ENCODE data around the gene MKRN2OS.
"Not testable (repeated sequence)": the region's sequence is repeated elsewhere in the genome, so short reads cannot be mapped to it uniquely, and the experiment has no call there.

Gene MKRN2OS

GRCh38 chr3:12543497-12543896, 1.8 kb downstream of the MKRN2OS start:
- not testable (repeated sequence) for H3K9me3 ChIP-seq (ENCODE audit: control insufficient read depth, low read depth, low read length); H3K4me3 ChIP-seq (ENCODE audit: low read length); H3K9ac ChIP-seq (ENCODE audit: low read length); H3K4me1 ChIP-seq (ENCODE audit: control insufficient read depth, low read depth, low read length); H3K27me3 ChIP-seq (ENCODE audit: control insufficient read depth, insufficient read depth, low read length); H3K27ac ChIP-seq (ENCODE audit: low read length); H3K36me3 ChIP-seq (ENCODE audit: control insufficient read depth, low read depth, low read length)

- no peak overlapping the region for H3K9ac ChIP-seq (ENCODE audit: low read length)
- no peak overlapping the region for H3K27ac ChIP-seq (ENCODE audit: low read length)
- no peaks in the 10 kb centered on the region for H3K27me3 ChIP-seq (ENCODE audit: control insufficient read depth, insufficient read depth, low read length)
- no peaks in the 10 kb centered on the region for H3K4me1 ChIP-seq (ENCODE audit: control insufficient read depth, low read depth, low read length)
- H3K36me3 ChIP-seq (ENCODE audit: control insufficient read depth, low read depth, low read length): peaks cover 4% of the 10 kb centered on the region
- no peaks in the 10 kb centered on the region for H3K9me3 ChIP-seq (ENCODE audit: control insufficient read depth, low read depth, low read length)
- no peak overlapping the region for H3K4me3 ChIP-seq (ENCODE audit: low read length)
These were observed 3.7 kb downstream of the MKRN2OS start for GRCh38 chr3:12541625-12542024.

- no peaks in the 10 kb centered on the region for H3K4me1 ChIP-seq (ENCODE audit: control insufficient read depth, low read depth, low read length)
- H3K4me3 ChIP-seq (ENCODE audit: low read length): no peak overlapping the region
- H3K36me3 ChIP-seq (ENCODE audit: control insufficient read depth, low read depth, low read length): peaks cover 27% of the 10 kb centered on the region
- no peaks in the 10 kb centered on the region for H3K9me3 ChIP-seq (ENCODE audit: control insufficient read depth, low read depth, low read length)
- no peaks in the 10 kb centered on the region for H3K27me3 ChIP-seq (ENCODE audit: control insufficient read depth, insufficient read depth, low read length)
- no peak overlapping the region for H3K27ac ChIP-seq (ENCODE audit: low read length)
- no peak overlapping the region for H3K9ac ChIP-seq (ENCODE audit: low read length)
These were observed 8.9 kb downstream of the MKRN2OS start for GRCh38 chr3:12536423-12536822.

GRCh38 chr3:12532182-12532581, 13.1 kb downstream of the MKRN2OS start:
- peaks cover 42% of the 10 kb centered on the region for H3K36me3 ChIP-seq (ENCODE audit: control insufficient read depth, low read depth, low read length)

GRCh38 chr3:12527757-12528143, 17.5 kb downstream of the MKRN2OS start:
- Histone ChIP-seq H3K4me3 (ENCODE audit: low read length) (no peak overlapping the region), H3K9me3 (ENCODE audit: control insufficient read depth, low read depth, low read length) (no peaks in the 10 kb centered on the region), H3K27me3 (ENCODE audit: control insufficient read depth, insufficient read depth, low read length) (no peaks in the 10 kb centered on the region), H3K4me1 (ENCODE audit: control insufficient read depth, low read depth, low read length) (no peaks in the 10 kb centered on the region), H3K36me3 (ENCODE audit: control insufficient read depth, low read depth, low read length) (peaks cover 38% of the 10 kb centered on the region), H3K9ac (ENCODE audit: low read length) (no peak overlapping the region), H3K27ac (ENCODE audit: low read length) (no peak overlapping the region)

More at GRCh38 chr3:12532182-12532581, 13.1 kb downstream of the MKRN2OS start:
- Histone ChIP-seq H3K4me3 (ENCODE audit: low read length) (no peak overlapping the region), H3K9me3 (ENCODE audit: control insufficient read depth, low read depth, low read length) (no peaks in the 10 kb centered on the region), H3K9ac (ENCODE audit: low read length) (no peak overlapping the region), H3K4me1 (ENCODE audit: control insufficient read depth, low read depth, low read length) (no peaks in the 10 kb centered on the region), H3K27ac (ENCODE audit: low read length) (no peak overlapping the region), H3K27me3 (ENCODE audit: control insufficient read depth, insufficient read depth, low read length) (no peaks in the 10 kb centered on the region)

- H3K9me3 ChIP-seq (ENCODE audit: control insufficient read depth, low read depth, low read length): no peaks in the 10 kb centered on the region
- H3K4me1 ChIP-seq (ENCODE audit: control insufficient read depth, low read depth, low read length): no peaks in the 10 kb centered on the region
- no peaks in the 10 kb centered on the region for H3K27me3 ChIP-seq (ENCODE audit: control insufficient read depth, insufficient read depth, low read length)
- H3K27ac ChIP-seq (ENCODE audit: low read length): no peak overlapping the region
- no peak overlapping the region for H3K9ac ChIP-seq (ENCODE audit: low read length)
- no peak overlapping the region for H3K4me3 ChIP-seq (ENCODE audit: low read length)
- H3K36me3 ChIP-seq (ENCODE audit: control insufficient read depth, low read depth, low read length): peaks cover 20% of the 10 kb centered on the region
These were observed 22.6 kb downstream of the MKRN2OS start for GRCh38 chr3:12522721-12523120.

GRCh38 chr3:12521010-12521409, 24.3 kb downstream of the MKRN2OS start:
- H3K27ac ChIP-seq (ENCODE audit: low read length): no peak overlapping the region
- no peaks in the 10 kb centered on the region for H3K27me3 ChIP-seq (ENCODE audit: control insufficient read depth, insufficient read depth, low read length)
- no peak overlapping the region for H3K9ac ChIP-seq (ENCODE audit: low read length)
- H3K4me3 ChIP-seq (ENCODE audit: low read length): no peak overlapping the region
- no peaks in the 10 kb centered on the region for H3K4me1 ChIP-seq (ENCODE audit: control insufficient read depth, low read depth, low read length)
- peaks cover 20% of the 10 kb centered on the region for H3K36me3 ChIP-seq (ENCODE audit: control insufficient read depth, low read depth, low read length)
- no peaks in the 10 kb centered on the region for H3K9me3 ChIP-seq (ENCODE audit: control insufficient read depth, low read depth, low read length)

GRCh38 chr3:12518261-12519028, 26.9 kb downstream of the MKRN2OS start:
- H3K9ac ChIP-seq (ENCODE audit: low read length): no peak overlapping the region
- H3K36me3 ChIP-seq (ENCODE audit: control insufficient read depth, low read depth, low read length): peaks cover 18% of the 10 kb centered on the region
- no peaks in the 10 kb centered on the region for H3K9me3 ChIP-seq (ENCODE audit: control insufficient read depth, low read depth, low read length)
- H3K4me1 ChIP-seq (ENCODE audit: control insufficient read depth, low read depth, low read length): no peaks in the 10 kb centered on the region
- no peak overlapping the region for H3K27ac ChIP-seq (ENCODE audit: low read length)
- H3K27me3 ChIP-seq (ENCODE audit: control insufficient read depth, insufficient read depth, low read length): no peaks in the 10 kb centered on the region
- H3K4me3 ChIP-seq (ENCODE audit: low read length): no peak overlapping the region

- H3K9me3 ChIP-seq (ENCODE audit: control insufficient read depth, low read depth, low read length): no peaks in the 10 kb centered on the region
- peaks cover 15% of the 10 kb centered on the region for H3K36me3 ChIP-seq (ENCODE audit: control insufficient read depth, low read depth, low read length)
- no peak overlapping the region for H3K9ac ChIP-seq (ENCODE audit: low read length)
- no peaks in the 10 kb centered on the region for H3K27me3 ChIP-seq (ENCODE audit: control insufficient read depth, insufficient read depth, low read length)
- H3K4me3 ChIP-seq (ENCODE audit: low read length): no peak overlapping the region
- H3K27ac ChIP-seq (ENCODE audit: low read length): no peak overlapping the region
- no peaks in the 10 kb centered on the region for H3K4me1 ChIP-seq (ENCODE audit: control insufficient read depth, low read depth, low read length)
These were observed 28.4 kb downstream of the MKRN2OS start for GRCh38 chr3:12516873-12517272.

GRCh38 chr3:12515631-12516030, 29.7 kb downstream of the MKRN2OS start:
- no peaks in the 10 kb centered on the region for H3K27me3 ChIP-seq (ENCODE audit: control insufficient read depth, insufficient read depth, low read length)
- no peak overlapping the region for H3K4me3 ChIP-seq (ENCODE audit: low read length)
- H3K4me1 ChIP-seq (ENCODE audit: control insufficient read depth, low read depth, low read length): no peaks in the 10 kb centered on the region
- no peaks in the 10 kb centered on the region for H3K9me3 ChIP-seq (ENCODE audit: control insufficient read depth, low read depth, low read length)
- peaks cover 9% of the 10 kb centered on the region for H3K36me3 ChIP-seq (ENCODE audit: control insufficient read depth, low read depth, low read length)
- H3K9ac ChIP-seq (ENCODE audit: low read length): no peak overlapping the region
- no peak overlapping the region for H3K27ac ChIP-seq (ENCODE audit: low read length)

GRCh38 chr3:12513694-12514446, 31.4 kb downstream of the MKRN2OS start:
- no peaks in the 10 kb centered on the region for H3K9me3 ChIP-seq (ENCODE audit: control insufficient read depth, low read depth, low read length)
- no peak overlapping the region for H3K4me3 ChIP-seq (ENCODE audit: low read length)
- H3K36me3 ChIP-seq (ENCODE audit: control insufficient read depth, low read depth, low read length): peaks cover 5% of the 10 kb centered on the region
- no peaks in the 10 kb centered on the region for H3K4me1 ChIP-seq (ENCODE audit: control insufficient read depth, low read depth, low read length)
- no peak overlapping the region for H3K9ac ChIP-seq (ENCODE audit: low read length)
- H3K27me3 ChIP-seq (ENCODE audit: control insufficient read depth, insufficient read depth, low read length): no peaks in the 10 kb centered on the region
- no peak overlapping the region for H3K27ac ChIP-seq (ENCODE audit: low read length)
